B cell (primary cell): ENCODE data around the gene BHMT.

ENCODE experiments used
- CTCF ChIP-seq: fragments of 200-600 bp; IDR thresholded peaks from one replicate; pipeline ENCODE4 v1.8.0; 2022; ENCODE audit warnings: antibody characterized with exemption, mild to moderate bottlenecking
- EZH2 ChIP-seq: IDR thresholded peaks from 2 replicates; pipeline ENCODE4 v1.6.1; 2012; ENCODE audit warnings: borderline replicate concordance, low read depth, mild to moderate bottlenecking, moderate library complexity, low read length; ENCODE audit not compliant: insufficient read depth, poor library complexity, severe bottlenecking

GRCh38 chr5:79108792-79109191 is 2.8 kb upstream of the BHMT start:
- TF ChIP-seq CTCF (no peak), EZH2 (no peak)
